Measurements from ENCODE around the gene PNPLA4.

PNPLA4 gene

DNA sequence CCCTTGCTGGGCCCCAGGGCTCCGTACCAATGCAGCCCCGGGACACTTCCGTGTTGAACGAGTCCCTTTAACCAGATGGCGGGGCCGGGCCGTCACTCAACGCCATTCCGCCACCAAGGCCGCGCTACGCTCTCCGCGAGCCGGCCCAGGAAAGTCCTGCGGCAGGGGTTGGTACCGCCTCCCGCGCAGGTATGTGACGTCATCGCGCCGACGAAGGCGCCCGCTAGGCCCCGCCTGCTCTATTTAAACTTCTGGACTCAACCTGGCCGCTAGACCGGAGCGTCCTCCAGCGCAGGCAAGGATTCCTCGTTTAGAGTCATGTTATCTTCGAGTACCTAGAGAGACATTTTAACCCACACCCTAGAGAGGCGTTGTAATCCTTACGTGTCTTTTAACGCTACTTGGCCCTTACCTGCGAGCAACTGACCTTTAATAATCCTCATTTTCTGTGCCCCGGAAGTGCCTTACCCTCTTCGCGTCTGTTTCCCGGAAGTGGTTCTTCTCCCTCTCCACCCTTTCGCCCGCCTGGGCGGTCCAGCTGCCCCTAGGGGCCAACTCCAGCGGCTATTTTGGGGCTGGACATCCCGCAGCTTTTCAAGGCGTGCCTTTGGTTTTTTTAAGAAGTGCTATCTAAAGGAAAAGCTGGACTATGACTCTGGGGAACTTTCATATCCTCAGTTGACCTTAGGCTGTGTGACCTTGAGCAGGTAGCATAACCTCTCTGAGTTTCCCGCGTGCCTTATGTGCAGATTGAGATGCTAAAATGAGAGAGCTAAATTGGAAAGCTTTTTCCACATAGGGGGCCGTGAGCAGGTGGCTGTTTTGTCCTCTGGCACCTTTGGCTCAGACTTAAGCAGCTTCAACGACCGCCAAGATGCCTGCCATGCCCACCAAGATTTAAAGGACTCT is at the start of gene PNPLA4:
TSS of gene PNPLA4 (minus strand) at position 155 of the 909 bp plus-strand sequence. CDS start 1,294 bp downstream, outside the sequence.
- DNase-seq: peak; percentile 77

DNA sequence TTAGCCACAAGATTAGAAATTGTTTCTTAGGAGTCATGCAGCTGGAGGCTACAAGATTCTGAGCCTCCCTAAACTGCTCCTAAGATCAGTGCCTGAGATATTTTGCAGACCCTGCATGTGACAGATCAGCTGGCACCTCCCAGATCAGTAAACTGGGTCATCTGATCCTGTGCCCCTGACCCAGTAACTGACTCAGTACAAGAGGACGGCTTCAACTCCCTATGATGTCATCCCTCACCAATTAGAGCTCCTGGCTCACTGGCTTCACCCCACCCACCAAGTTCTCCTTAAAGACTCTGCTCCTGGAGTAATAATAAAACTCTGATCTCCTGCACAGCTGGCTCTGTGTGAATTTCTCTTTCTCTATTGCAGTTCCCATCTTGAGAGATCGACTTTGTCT is 45.4 kb upstream of the PNPLA4 start:
- DNase-seq: no peak

- DNase-seq: no peak
Measured at GRCh38 chrX:7970428-7970827, 43.2 kb upstream of the PNPLA4 start.

DNA sequence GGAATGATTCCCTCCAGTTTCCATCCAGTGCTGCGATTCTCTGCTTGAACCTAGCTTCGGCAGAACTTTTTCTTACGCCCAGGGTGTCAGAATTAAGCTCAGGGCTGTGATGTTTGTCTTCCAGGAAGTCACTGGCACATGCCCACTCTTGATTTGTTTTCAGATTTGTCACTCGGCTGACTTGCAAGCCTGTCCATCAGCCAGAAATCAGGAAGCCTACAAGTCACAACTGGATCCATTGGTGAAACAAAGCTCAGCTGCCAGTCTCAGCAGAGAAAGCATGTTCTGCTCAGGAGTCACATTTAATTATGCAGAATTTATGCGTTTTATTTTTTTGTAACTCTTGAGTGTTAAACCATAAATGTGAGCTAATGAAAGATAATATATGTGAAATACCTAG is 38.2 kb upstream of the PNPLA4 start:
- DNase-seq: no peak

DNA sequence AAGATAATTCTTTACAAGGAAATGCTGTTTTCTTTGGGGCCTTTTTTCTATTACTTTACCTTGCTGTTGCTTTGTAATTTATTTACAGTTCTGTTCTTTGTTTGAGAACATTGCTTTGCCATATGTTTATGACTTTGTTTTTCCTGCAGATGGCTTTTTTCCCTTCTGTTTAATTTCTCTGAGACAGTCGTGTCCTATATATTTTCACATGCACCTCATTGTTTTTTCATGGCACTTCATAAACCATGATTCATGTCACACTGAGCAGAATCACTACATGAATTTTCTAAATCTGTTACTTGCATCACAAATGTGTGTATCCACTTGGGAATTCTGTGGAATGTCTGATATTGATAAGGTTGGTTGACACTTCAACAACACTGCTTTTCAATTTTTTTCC is 33.0 kb upstream of the PNPLA4 start:
- no peak for DNase-seq

- no peak for DNase-seq
Measured at GRCh38 chrX:7953446-7953845, 26.2 kb upstream of the PNPLA4 start.

DNA sequence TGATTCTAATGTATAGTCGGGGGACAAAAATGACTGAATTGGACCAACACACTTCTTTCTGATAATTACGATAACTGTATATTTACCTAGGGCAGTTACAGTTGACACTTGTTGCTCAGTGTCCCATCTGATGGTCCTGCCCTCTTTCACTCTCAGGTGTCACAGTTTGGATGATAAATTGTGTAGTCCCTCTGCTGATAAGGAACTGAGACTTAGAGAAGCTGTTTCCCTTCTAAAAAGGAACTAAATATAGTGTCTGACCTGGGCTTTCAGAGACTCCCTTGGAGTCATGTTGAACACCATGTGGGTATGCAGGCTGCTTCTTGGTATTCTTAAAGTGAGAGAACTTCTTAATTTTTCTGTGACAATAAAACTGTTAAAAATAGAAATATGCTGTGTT is 23.7 kb upstream of the PNPLA4 start:
- DNase-seq: peak; percentile 63

GRCh38 chrX:7948483-7948882 is 21.3 kb upstream of the PNPLA4 start:
- no peak for DNase-seq

GRCh38 chrX:7946960-7947359 is 19.7 kb upstream of the PNPLA4 start:
- DNase-seq: no peak

- DNase-seq: no peak
Measured at GRCh38 chrX:7943600-7944245, 16.5 kb upstream of the PNPLA4 start.

DNA sequence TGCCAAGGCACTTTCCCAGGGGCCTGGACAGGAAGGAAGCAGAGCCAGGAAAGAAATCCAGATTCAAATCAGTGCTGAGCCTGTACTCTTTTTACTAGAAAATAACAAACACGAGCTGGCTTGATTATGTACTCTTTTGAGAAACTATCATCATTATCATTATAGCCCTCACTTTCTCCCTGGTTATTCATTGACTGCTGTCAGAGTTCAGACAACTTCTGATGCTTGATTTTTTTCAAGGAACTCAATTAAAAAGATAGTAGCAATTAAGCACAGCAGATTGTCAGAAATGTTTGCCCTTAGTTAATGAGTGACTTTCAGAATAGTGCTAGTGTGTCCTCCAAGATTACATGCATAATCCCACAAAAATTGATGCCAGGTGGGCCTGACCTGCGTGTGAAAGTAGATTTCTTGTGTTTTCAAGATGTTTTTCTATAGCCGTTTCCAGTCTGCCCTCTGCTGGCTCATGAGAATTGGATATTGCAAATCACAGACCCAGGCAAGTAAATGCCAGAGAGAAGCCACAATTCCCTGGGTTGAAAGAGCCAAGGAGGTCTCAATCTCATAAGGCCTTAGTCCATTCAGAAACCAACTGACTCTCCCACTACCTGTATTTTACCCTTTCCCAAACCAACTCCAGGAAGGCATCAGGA is 14.3 kb upstream of the PNPLA4 start:
- no peak for DNase-seq

DNA sequence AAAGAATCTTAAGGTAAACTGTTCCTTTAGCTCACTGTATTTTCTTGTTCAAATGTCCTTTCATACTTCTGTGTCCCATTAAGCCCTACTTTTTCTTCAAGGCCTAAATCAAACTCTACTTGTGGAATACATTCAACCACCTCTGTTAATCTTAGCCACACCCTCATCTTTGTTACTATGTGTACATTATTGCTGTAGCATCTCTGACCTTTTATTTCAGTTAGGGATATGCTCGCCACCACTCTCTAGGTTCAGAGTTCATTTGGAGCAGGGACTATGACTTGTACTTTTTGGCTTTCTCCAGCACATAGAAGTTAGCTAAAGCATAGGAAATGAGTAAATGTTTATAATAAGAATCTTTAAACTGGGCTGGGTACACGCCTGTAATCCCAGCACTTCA is 6.8 kb upstream of the PNPLA4 start:
- DNase-seq: no peak

GRCh38 chrX:7926914-7927258 is 327 bp downstream of the PNPLA4 start:
- DNase-seq: peak; percentile 77

GRCh38 chrX:7926501-7926900 is 712 bp downstream of the PNPLA4 start:
- DNase-seq: no peak

DNA sequence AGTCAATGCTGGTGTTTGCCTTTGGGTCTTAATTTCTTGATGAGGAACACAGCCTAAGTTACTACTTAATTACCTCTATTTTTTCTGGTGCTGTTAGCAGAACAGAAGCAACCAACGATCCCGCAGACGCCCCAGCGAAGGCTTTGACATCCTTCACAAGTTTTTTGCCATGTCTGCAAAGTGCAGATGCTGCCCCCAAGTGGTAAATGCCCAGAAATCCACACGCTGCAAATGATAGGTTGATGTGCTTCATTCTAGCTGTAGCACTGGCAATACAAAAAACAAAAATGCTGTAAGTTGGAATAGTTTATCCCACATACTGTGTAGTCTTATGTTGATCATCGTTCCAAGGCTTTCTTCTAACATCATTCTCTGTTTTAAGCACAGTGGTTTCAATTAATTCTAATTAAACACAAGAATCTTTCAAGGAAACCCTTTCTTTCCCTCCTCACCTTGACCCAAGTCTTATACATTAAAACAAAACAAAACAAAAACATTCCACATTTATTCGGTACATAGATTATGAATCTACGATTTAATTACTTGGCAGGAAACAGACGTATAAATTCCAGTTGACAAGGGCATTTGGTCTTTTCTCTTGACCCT is 1.2 kb downstream of the PNPLA4 start:
- peak; percentile 51 for DNase-seq

- no peak for DNase-seq
Measured at GRCh38 chrX:7921750-7922149, 5.5 kb downstream of the PNPLA4 start.

DNA sequence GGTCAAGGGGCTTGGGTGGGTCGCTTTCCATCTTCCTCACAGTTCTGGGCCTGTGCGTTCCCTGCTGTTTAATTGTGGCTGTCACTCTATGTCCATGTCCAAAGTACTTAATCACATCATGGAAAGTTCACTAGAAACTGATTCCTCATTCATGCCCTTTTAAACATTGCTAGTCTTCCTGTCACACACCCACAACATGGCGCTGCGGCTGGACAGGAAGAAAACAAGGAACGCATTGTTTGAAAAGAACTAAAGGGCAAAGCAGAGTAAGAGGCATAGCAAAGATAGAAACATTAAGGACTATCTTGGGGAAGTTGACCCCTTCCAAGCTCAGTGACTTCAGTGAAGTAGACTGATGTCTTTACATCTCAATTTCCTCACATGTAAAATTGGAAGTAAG is 18.4 kb downstream of the PNPLA4 start:
- no peak for DNase-seq

- no peak for DNase-seq
Measured at GRCh38 chrX:7904562-7904961, 22.7 kb downstream of the PNPLA4 start.

- no peak for DNase-seq
Measured at GRCh38 chrX:7891928-7892327, 35.3 kb downstream of the PNPLA4 start.

DNA sequence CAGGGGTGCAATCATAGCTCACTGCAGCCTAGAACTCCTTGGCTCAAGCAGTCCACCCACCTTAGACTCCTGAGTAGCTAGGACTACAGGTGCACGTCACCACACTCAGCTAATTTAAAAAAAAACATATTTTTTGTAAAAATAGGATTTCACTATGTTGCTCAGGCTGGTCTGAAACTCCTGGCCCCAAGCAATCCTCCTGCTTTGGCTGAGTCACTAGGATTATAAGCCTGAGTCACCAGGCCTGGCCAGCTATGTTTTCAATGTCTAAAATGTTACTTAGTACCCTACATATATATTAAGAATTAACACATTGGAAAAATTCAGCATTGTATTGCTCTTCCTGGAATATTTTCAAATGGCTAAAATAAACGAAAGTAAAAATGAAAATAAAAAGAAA is 37.5 kb downstream of the PNPLA4 start:
- DNase-seq: peak; percentile 0

- DNase-seq: peak; percentile 0
Measured at GRCh38 chrX:7889135-7889534, 38.1 kb downstream of the PNPLA4 start.

- no peak for DNase-seq
Measured at GRCh38 chrX:7876957-7877356, 50.3 kb downstream of the PNPLA4 start.

- DNase-seq: no peak
Measured at GRCh38 chrX:7872042-7872441, 55.2 kb downstream of the PNPLA4 start.

GRCh38 chrX:7852166-7852565 is 75.0 kb downstream of the PNPLA4 start:
- DNase-seq: no peak
